Ectodermal cell (in vitro differentiated cells): Measurements from ENCODE around the gene TSC22D1.
"Not testable (repeated sequence)": the region's sequence is repeated elsewhere in the genome, so short reads cannot be mapped to it uniquely, and the experiment has no call there.

ENCODE experiments used
- H3K27ac ChIP-seq: 2 replicates; pipeline ENCODE4 v1.7.0; 2013; ENCODE audit warnings: mild to moderate bottlenecking, low read depth, low read length; ENCODE audit not compliant: insufficient read depth, poor library complexity, severe bottlenecking
- H3K27me3 ChIP-seq: 2 replicates; pipeline ENCODE4 v1.7.0; 2013; ENCODE audit warnings: mild to moderate bottlenecking, low read length; ENCODE audit not compliant: insufficient read depth, control insufficient read depth, poor library complexity, severe bottlenecking
- H3K36me3 ChIP-seq: one replicate; pipeline ENCODE4 v1.7.0; 2013; ENCODE audit warnings: low read length; ENCODE audit not compliant: control insufficient read depth, insufficient read depth
- H3K4me1 ChIP-seq: one replicate; pipeline ENCODE4 v1.7.0; 2013; ENCODE audit warnings: low read length; ENCODE audit not compliant: control insufficient read depth, insufficient read depth
- H3K4me3 ChIP-seq: 2 replicates; pipeline ENCODE4 v1.7.0; 2013; ENCODE audit warnings: low read depth, low read length, control low read depth; ENCODE audit not compliant: insufficient read depth
- H3K9me3 ChIP-seq: 2 replicates; pipeline ENCODE4 v1.7.0; 2013; ENCODE audit warnings: mild to moderate bottlenecking, low read length, moderate library complexity; ENCODE audit not compliant: control insufficient read depth
- WGBS, 2 experiments: methylation state at CpG; one replicate each; pipeline ENCODE4 v1.1.7; 2013; ENCODE audit warnings: missing lambda C conversion rate in 2 of 2; 5-methylcytosine and 5-hydroxymethylcytosine counted together

TSC22D1 gene

DNA sequence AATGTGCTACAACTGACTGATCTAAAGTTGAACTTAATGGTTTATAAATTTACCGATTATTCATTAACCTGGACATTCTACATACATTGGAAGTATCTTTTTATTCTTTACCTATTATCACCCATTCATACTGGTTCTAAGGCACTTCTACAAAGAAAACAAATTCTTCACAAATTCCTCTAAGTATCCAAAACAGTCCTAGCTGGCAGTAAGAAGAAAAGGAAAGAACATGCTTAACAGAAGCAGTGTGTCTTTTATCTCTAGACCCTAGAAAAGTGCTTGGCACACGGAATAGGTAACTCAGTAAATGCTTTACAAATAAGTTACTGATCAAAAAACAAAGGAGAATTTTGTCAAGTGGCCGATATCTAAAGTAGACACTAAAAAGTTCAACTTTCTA is 32.8 kb downstream of the TSC22D1 start:
- no peak overlapping the region for H3K4me3 ChIP-seq
- H3K9me3 ChIP-seq, result no peaks in the 10 kb centered on the region
- H3K27ac ChIP-seq, result no peak overlapping the region
- H3K36me3 ChIP-seq, result peaks cover 4% of the 10 kb centered on the region
- 86 to 94% methylated on average over 3 of the region's 3 CpGs for WGBS, 2 experiments
- H3K4me1 ChIP-seq, result no peaks in the 10 kb centered on the region
- H3K27me3 ChIP-seq, result no peaks in the 10 kb centered on the region

GRCh38 chr13:44542361-44542760 is 33.8 kb downstream of the TSC22D1 start:
- WGBS, 2 experiments, result 95 to 96% methylated on average over 3 of the region's 3 CpGs
- Histone ChIP-seq H3K27me3 (no peaks in the 10 kb centered on the region), H3K27ac (no peak overlapping the region), H3K9me3 (no peaks in the 10 kb centered on the region), H3K4me1 (no peaks in the 10 kb centered on the region), H3K36me3 (peaks cover 4% of the 10 kb centered on the region), H3K4me3 (no peak overlapping the region)

DNA sequence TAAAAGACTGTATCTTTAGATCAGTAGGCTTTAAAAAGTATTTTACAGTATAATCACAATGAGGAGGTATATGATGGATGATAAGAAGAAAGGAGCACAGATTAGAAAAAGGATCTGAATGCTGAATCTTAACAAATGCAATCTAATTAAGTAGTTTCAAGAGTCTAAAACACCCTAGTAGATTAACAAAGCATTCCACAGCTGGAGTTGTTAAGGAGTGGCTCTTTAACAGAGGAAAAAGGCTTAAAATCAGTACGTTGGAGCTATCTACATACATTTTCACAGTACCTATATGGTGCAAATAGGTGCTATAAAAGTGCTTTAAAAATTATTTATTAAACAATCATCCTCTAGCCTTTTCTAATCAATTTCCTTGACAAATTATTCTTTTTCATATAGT is 34.5 kb downstream of the TSC22D1 start:
- Histone ChIP-seq H3K27me3 (no peaks in the 10 kb centered on the region), H3K4me1 (no peaks in the 10 kb centered on the region), H3K36me3 (peaks cover 4% of the 10 kb centered on the region), H3K9me3 (no peaks in the 10 kb centered on the region), H3K27ac (no peak overlapping the region), H3K4me3 (no peak overlapping the region)
- WGBS, 2 experiments, result no CpG with 5 or more reads among the region's 1 CpG

GRCh38 chr13:44540761-44541434 is 35.2 kb downstream of the TSC22D1 start:
- Histone ChIP-seq H3K27ac (no peak overlapping the region), H3K36me3 (peaks cover 4% of the 10 kb centered on the region), H3K4me3 (no peak overlapping the region), H3K4me1 (no peaks in the 10 kb centered on the region), H3K27me3 (no peaks in the 10 kb centered on the region), H3K9me3 (no peaks in the 10 kb centered on the region)
- 95% methylated on average over 2 to 4 of the region's 4 CpGs for WGBS, 2 experiments

DNA sequence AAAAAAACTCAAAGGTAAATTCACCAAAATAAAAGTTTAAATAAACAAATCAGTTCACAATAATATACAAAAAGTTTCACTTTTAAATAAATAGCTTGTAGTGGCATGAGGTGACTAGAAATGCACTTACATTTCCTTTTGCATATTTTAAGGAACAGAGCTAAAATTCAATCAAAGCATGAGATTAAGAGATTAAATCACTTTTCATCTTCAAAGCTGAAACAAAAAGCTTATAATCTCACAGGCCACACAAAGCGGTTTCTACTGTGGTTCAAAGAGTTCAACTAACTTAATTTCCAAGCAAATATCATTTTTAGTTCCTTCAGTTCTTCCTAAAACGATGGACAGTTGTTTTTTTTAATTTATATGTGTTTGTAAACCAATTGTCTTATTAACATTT is 38.9 kb downstream of the TSC22D1 start:
- no peaks in the 10 kb centered on the region for H3K9me3 ChIP-seq
- no peak overlapping the region for H3K27ac ChIP-seq
- peaks cover 4% of the 10 kb centered on the region for H3K36me3 ChIP-seq
- WGBS, 2 experiments, result 93 to 95% methylated on average over 1 of the region's 2 CpGs
- no peaks in the 10 kb centered on the region for H3K27me3 ChIP-seq
- H3K4me1 ChIP-seq, result no peaks in the 10 kb centered on the region
- H3K4me3 ChIP-seq, result no peak overlapping the region

DNA sequence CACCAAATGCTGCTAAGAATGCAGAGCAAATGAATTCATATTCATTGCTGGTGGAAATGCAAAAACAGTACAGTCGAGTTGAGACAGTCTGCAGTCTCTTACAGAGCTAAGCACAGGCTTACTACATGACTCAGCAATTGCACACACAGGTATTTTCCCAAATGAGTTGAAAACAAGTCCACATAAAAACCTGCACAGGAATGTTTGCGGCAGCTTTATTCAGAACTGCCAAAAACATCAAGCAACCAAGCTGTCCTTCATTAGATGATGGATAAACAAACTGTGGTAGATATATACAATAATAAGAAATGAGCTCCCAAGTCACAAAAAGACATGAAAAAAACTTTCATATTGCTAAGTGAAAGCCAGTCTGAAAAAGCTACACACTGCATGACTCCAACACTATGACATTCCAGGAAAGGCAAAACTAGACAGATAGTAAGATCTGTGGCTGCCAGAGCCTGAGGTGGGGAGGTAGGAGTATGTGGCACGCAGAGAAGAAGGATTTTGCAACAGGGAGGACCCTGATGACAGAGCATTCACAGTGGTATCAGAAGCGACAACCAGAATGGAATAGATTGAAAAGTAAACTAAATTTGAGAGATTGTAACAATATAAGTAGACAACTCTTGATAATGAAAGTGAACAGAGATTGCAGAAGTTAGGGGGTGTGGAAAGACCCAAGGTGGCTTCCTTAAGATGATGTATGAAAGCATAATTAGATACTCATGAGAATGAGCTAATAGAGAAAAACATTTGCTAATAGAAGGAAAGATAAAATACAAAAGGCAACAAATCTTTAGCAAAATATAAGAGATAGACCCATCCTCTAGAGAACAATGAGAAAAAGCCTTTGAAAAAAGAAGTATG is 52.7 kb downstream of the TSC22D1 start:
- 85 to 88% methylated on average over 4 of the region's 4 CpGs for WGBS, 2 experiments
- Histone ChIP-seq H3K4me1 (no peaks in the 10 kb centered on the region), H3K9me3 (no peaks in the 10 kb centered on the region), H3K36me3 (no peaks in the 10 kb centered on the region), H3K4me3 (no peak overlapping the region), H3K27ac (no peak overlapping the region), H3K27me3 (no peaks in the 10 kb centered on the region)

DNA sequence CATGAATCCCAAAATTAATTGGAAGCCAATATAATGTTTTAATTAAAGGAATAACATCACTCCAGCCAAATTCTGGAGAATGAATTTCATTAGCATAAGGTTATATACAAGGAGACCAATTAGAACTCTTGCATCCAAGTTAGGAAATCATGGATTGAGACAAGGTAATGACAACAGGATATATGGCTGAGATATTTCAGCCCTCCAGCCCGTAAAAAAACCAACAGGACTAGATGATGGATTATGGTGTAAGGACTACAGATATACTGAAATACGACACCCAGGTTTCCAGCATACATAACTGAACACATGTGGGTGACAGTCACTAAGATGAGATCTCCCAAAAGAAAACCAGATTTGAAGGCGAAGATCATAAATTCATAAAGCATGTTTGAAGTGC is 56.5 kb downstream of the TSC22D1 start:
- no peak overlapping the region for H3K4me3 ChIP-seq
- no peaks in the 10 kb centered on the region for H3K9me3 ChIP-seq
- no peaks in the 10 kb centered on the region for H3K4me1 ChIP-seq
- no peak overlapping the region for H3K27ac ChIP-seq
- 94 to 98% methylated on average over 3 of the region's 3 CpGs for WGBS, 2 experiments
- H3K36me3 ChIP-seq, result no peaks in the 10 kb centered on the region
- no peaks in the 10 kb centered on the region for H3K27me3 ChIP-seq

DNA sequence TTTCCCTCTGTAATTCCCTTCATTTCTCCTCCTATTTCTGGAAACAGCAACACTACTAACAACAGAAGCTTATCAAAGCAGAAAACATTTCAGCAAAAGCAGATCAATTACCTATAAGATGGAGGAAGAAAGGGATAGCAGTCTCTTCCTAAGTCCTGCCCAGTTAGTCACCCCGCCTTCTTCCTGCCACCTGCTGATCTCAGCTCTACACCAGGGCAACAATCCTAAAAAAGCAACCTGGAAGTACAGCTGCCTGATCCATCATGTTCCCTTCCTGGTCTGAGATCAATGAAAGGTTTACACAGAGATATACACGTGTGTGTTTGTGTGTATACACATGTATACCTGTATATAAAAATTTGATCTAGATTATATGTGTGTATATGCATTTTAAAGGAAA is 59.4 kb downstream of the TSC22D1 start:
- H3K9me3 ChIP-seq, result no peaks in the 10 kb centered on the region
- H3K4me1 ChIP-seq, result no peaks in the 10 kb centered on the region
- 38 to 53% methylated on average over 1 of the region's 2 CpGs for WGBS, 2 experiments

GRCh38 chr13:44514278-44514677 is 61.9 kb downstream of the TSC22D1 start:
- no peak overlapping the region for H3K27ac ChIP-seq
- no peaks in the 10 kb centered on the region for H3K9me3 ChIP-seq
- peaks cover 4% of the 10 kb centered on the region for H3K36me3 ChIP-seq
- H3K4me1 ChIP-seq, result no peaks in the 10 kb centered on the region
- no peaks in the 10 kb centered on the region for H3K27me3 ChIP-seq
- no peak overlapping the region for H3K4me3 ChIP-seq
- WGBS, 2 experiments, result 92 to 96% methylated on average over 6 of the region's 6 CpGs

More for the DNA sequence above, 59.4 kb downstream of the TSC22D1 start:
- Histone ChIP-seq H3K27me3 (no peaks in the 10 kb centered on the region), H3K27ac (no peak overlapping the region), H3K36me3 (peaks cover 4% of the 10 kb centered on the region), H3K4me3 (no peak overlapping the region)

DNA sequence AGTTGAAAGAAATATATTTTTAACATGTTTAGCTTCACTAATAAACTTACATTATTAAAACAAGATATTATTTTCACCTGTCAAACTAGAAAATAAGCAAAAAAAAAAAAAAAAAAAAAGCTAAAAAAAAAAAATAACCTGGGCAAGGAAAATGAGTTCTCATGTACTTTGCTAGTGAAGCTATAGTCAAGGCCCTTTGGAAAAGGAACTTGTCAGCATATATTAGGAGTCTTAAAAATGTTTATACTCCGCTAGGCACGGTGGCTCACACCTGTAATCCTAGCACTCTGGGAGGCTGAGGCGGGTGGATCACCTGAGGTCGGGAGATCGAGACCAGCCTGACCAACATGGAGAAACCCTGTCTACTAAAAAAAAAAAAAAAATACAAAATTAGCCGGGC is 66.3 kb downstream of the TSC22D1 start:
- 92 to 99% methylated on average over 6 of the region's 6 CpGs for WGBS, 2 experiments
- not testable (repeated sequence) for H3K9me3 ChIP-seq, H3K4me3 ChIP-seq, H3K4me1 ChIP-seq, H3K36me3 ChIP-seq, H3K27ac ChIP-seq, H3K27me3 ChIP-seq
